ENCODE results near the gene LRRTM4. TPM values are rescaled to one million over a fixed set of nuclear protein-coding genes. Genes with fewer than 3 reads are reported as not detected.
"Not testable (repeated sequence)": the region's sequence is repeated elsewhere in the genome, so short reads cannot be mapped to it uniquely, and the experiment has no call there.

The LRRTM4 gene
- total RNA-seq, 2 experiments from 2014 or later: not detected

DNA sequence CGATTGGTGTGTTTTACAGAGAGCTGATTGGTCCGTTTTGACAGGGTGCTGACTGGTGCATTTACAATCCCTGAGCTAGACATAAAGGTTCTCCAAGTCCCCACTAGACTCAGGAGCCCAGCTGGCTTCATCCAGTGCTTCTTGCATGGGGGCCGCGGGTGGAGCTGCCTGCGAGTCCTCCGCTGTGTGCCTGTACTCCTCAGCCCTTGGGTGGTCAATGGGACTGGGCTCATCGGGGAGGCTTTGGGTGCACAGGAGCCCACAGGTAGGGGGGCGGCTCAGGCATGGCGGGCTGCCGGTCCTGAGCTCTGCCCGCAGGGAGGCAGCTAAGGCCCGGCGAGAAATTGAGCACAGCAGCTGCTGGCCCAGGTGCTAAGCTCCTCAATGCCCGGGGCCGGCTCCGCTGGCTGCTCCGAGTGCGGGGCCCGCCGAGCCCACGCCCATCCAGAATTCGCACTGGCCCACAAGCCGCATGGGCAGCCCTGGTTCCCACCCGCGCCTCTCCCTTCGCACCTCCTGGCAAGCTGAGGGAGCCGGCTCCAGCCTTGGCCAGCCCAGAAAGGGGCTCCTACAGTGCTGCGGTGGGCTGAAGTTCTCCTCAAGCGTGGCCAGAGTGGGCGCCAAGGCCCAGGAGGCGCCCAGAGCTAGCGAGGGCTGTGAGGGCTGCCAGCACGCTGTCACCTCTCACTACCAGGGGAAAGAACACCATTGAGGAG is 824.0 kb downstream of the LRRTM4 start:
- H3K4me1 Mint-ChIP-seq (ENCODE audit: low read depth); CTCF ChIA-PET; H3K27ac Mint-ChIP-seq; H3K4me3 Mint-ChIP-seq; H3K27me3 Mint-ChIP-seq; POLR2A ChIA-PET; DNase-seq; H3K36me3 Mint-ChIP-seq; H3K9me3 Mint-ChIP-seq; intact Hi-C loops (cut with micrococcal nuclease): not testable (repeated sequence)

All from activated CD4-positive, alpha-beta memory T cell treated with anti-CD3 and anti-CD28 coated beads for 36 hours (primary cell).